Measurements from ENCODE around the gene CEP164. TPM values are rescaled to one million over a fixed set of nuclear protein-coding genes. Genes with fewer than 3 reads are reported as not detected.

The CEP164 gene
- polyA plus RNA-seq, 3 donors, result 4.3 to 32.1 (median 8.0) TPM

- WGBS (ENCODE audit: insufficient coverage), result 100% methylated on average over 2 of the region's 2 CpGs
- no peak for DNase-seq
- Mint-ChIP-seq H3K36me3 (peaks cover 71 to 92% of the 10 kb centered on the region in 2 donors), H3K9me3 (no peaks in the 10 kb centered on the region), H3K27me3 (ENCODE audit: low read depth in 3 of 3) (peaks cover 0 to 1% (median 0%) of the 10 kb centered on the region in 3 donors), H3K4me3 (no peak overlapping the region), H3K27ac (peak overlapping the region in 1 of 7 donors; percentile 41), H3K4me1 (no peaks in the 10 kb centered on the region)
- Histone ChIP-seq H3K79me2 (ENCODE audit: insufficient read depth, low read length) (no peaks in the 10 kb centered on the region), H2AFZ (ENCODE audit: insufficient read depth, low read depth, low read length, poor library complexity, severe bottlenecking) (no peak overlapping the region), H4K20me1 (ENCODE audit: insufficient read depth, low read length) (no peaks in the 10 kb centered on the region), H3K27me3 (ENCODE audit: control insufficient read depth in 2 of 2, insufficient read depth in 2 of 2, low read length in 2 of 2) (no peaks in the 10 kb centered on the region), H3K27ac (ENCODE audit: low read depth in 1 of 2, low read length in 2 of 2) (no peak overlapping the region), H3K36me3 (replicated peaks in 1 of 2; ENCODE audit: control insufficient read depth in 1 of 2, insufficient read depth in 2 of 2, low read length in 2 of 2) (peaks cover 48 to 95% of the 10 kb centered on the region in 2 donors), H3K4me3 (replicated peaks in 1 of 3; ENCODE audit: low read depth in 2 of 3, low read length in 3 of 3) (no peak overlapping the region), H3K9me3 (replicated peaks in 1 of 2; ENCODE audit: control insufficient read depth in 1 of 2, insufficient read depth in 1 of 2, low read length in 2 of 2) (no peaks in the 10 kb centered on the region), H3K9ac (ENCODE audit: insufficient read depth, low read length, poor library complexity, severe bottlenecking) (no peak overlapping the region), H3K4me2 (replicated peaks; ENCODE audit: extremely low read depth, low read length, poor library complexity, severe bottlenecking) (no peak overlapping the region), H3K4me1 (ENCODE audit: control insufficient read depth in 1 of 2, insufficient read depth in 2 of 2, low read length in 2 of 2) (no peaks in the 10 kb centered on the region)
- intact Hi-C loops (cut with micrococcal nuclease), result no loop called here
- no peak for TF ChIP-seq CTCF (IDR thresholded peaks at IDR 0.05)
These were observed 48.9 kb downstream of the CEP164 start for GRCh38 chr11:117376517-117376916.

DNA sequence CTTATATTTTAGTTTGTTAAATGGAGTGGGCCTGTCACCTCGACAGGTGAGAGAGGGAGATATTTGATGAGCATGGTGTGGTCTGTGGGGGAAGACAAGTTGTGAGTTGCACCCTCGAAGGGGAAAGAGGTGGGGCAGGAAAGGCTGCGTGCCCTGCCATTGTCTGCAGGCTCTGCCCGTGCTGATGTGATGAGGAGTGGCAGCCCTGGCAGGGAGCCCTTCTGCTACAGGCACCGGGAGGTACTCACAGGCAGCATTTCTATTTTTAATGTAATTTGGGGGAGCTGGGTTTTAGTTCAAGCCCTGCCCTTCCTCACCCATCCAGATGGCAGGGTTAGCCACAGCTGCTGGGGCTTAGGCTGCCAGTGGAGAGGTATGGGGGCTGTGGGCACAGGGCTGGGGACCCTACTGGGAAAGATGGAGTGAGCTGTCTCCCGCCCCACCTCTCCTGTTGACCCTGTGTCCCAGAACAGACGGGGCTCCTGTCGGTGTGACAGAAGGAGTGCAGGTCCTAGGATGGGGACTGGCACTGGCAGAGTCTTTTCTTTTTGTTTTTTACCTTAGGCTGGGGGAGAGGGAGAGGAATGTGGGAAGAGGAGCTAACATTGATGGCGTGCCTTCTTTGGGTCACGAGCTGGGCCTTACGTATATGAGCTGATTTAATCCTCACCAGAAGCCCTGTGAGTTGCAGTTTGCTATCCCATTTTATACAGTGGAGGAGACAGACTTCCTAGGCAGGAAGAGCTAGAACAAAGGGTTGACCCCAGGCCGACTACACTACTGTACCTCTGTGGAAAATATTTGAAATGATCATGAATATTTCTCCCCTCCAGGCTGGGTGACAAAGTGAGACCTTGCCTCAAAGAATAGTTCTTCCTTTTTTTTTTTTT, 51.6 kb downstream of the CEP164 start:
- Mint-ChIP-seq H3K27me3 (ENCODE audit: low read depth in 3 of 3) (peaks cover 0 to 1% (median 0%) of the 10 kb centered on the region in 3 donors), H3K27ac (peak overlapping the region in 4 of 7 donors; percentile 5 to 54 (median 20)), H3K4me1 (no peaks in the 10 kb centered on the region), H3K9me3 (no peaks in the 10 kb centered on the region), H3K4me3 (no peak overlapping the region), H3K36me3 (peaks cover 81 to 91% of the 10 kb centered on the region in 2 donors)
- no peaks in the 10 kb centered on the region for H3K9me3 ChIP-seq (replicated peaks in 1 of 2; ENCODE audit: control insufficient read depth in 1 of 2, insufficient read depth in 1 of 2, low read length in 2 of 2)
- H3K36me3 ChIP-seq (replicated peaks in 1 of 2; ENCODE audit: control insufficient read depth in 1 of 2, insufficient read depth in 2 of 2, low read length in 2 of 2), result peaks cover 52 to 96% of the 10 kb centered on the region in 2 donors
- intact Hi-C loops (cut with micrococcal nuclease), result no loop called here
- no peaks in the 10 kb centered on the region for H3K4me1 ChIP-seq (ENCODE audit: control insufficient read depth in 1 of 2, insufficient read depth in 2 of 2, low read length in 2 of 2)
- no peak for DNase-seq
- TF ChIP-seq CTCF (IDR thresholded peaks at IDR 0.05), result no peak
- no peak overlapping the region for H3K9ac ChIP-seq (ENCODE audit: insufficient read depth, low read length, poor library complexity, severe bottlenecking)
- WGBS (ENCODE audit: insufficient coverage), result 94% methylated on average over 8 of the region's 12 CpGs
- no peak overlapping the region for H3K4me2 ChIP-seq (replicated peaks; ENCODE audit: extremely low read depth, low read length, poor library complexity, severe bottlenecking)
- no peaks in the 10 kb centered on the region for H3K27me3 ChIP-seq (ENCODE audit: control insufficient read depth in 2 of 2, insufficient read depth in 2 of 2, low read length in 2 of 2)
- H3K4me3 ChIP-seq (replicated peaks in 1 of 3; ENCODE audit: low read depth in 2 of 3, low read length in 3 of 3), result no peak overlapping the region
- H4K20me1 ChIP-seq (ENCODE audit: insufficient read depth, low read length), result no peaks in the 10 kb centered on the region
- no peak overlapping the region for H2AFZ ChIP-seq (ENCODE audit: insufficient read depth, low read depth, low read length, poor library complexity, severe bottlenecking)
- H3K27ac ChIP-seq (ENCODE audit: low read depth in 1 of 2, low read length in 2 of 2), result no peak overlapping the region
- no peaks in the 10 kb centered on the region for H3K79me2 ChIP-seq (ENCODE audit: insufficient read depth, low read length)
